Keratinocyte (primary cell): ENCODE data around the gene OSBPL8.

Source experiments
- CTCF ChIP-seq, 3 experiments: IDR thresholded peaks in 1 of 3; conservative IDR thresholded peaks in 1 of 3; optimal IDR thresholded peaks in 1 of 3; 2 replicates in 2 of 3; 3 replicates in 1 of 3; pipeline versions ENCODE3 to v1.5.1; 2011; ENCODE audit warnings: low read length in 3 of 3, mild to moderate bottlenecking in 3 of 3, moderate library complexity in 2 of 3, control low read depth in 1 of 3, inconsistent platforms in 1 of 3; ENCODE audit not compliant: insufficient read depth in 2 of 3; ENCODE audit errors: extremely low read depth in 1 of 3
- EZH2 ChIP-seq: IDR thresholded peaks from one replicate; pipeline ENCODE4 v1.6.1; 2012; ENCODE audit warnings: inconsistent platforms, mild to moderate bottlenecking, low read length, moderate library complexity

- TF ChIP-seq CTCF (optimal IDR thresholded peaks at IDR 0.05 in 1 of 3, IDR thresholded peaks at IDR 0.05 in 1 of 3, conservative IDR thresholded peaks at IDR 0.05 in 1 of 3; ENCODE audit: extremely low read depth in 1 of 3, insufficient read depth in 2 of 3, low read length in 3 of 3) (no peak), EZH2 (no peak)
These were observed 68.8 kb downstream of the OSBPL8 start for GRCh38 chr12:76490763-76491162.
